Panc1 (cell line): Measurements from ENCODE around the gene OR4N5. TPM values are rescaled to one million over a fixed set of nuclear protein-coding genes. Genes with fewer than 3 reads are reported as not detected.

ENCODE experiments used
- ATAC-seq: fragments of 200-7000 bp; cut with Tn5 transposase; 2 replicates; pipeline ENCODE4 v1.9.1; 2020; ENCODE audit warnings: mild to moderate bottlenecking, moderate library complexity
- BruUV-seq: library from RNA; stranded (reverse); fragments of 400-500 nt; replicated peaks from 2 replicates; lab custom pipeline; 2021; lab: Mats Ljungman, UMichigan
- CTCF ChIA-PET: fragments of 300-600 bp; sonication (Branson Sonifier 250); formaldehyde crosslinking; loops from one replicate; lab custom pipeline; 2022; ENCODE audit warnings: antibody characterized with exemption; lab: Charles Lee
- POLR2A ChIA-PET: fragments of 300-600 bp; sonication (Branson Sonifier 250); formaldehyde crosslinking; loops from one replicate; lab custom pipeline; 2022; ENCODE audit warnings: antibody characterized with exemption; lab: Charles Lee
- DNase-seq: peaks from one replicate; pipeline ENCODE4 v3.0.0-alpha.2; 2010; ENCODE audit warnings: low read depth, low spot score
- H3K27ac ChIP-seq: 2 replicates; pipeline ENCODE4 v1.5.1; 2011; ENCODE audit warnings: mild to moderate bottlenecking, low read length, inconsistent platforms
- H3K27me3 ChIP-seq: fragments of 200-500 bp; sonication (Bioruptor generic); 2 replicates; pipeline ENCODE4 v1.6.0; 2014; ENCODE audit warnings: low read length, inconsistent platforms; ENCODE audit not compliant: control insufficient read depth, insufficient read depth
- H3K36me3 ChIP-seq: fragments of 200-500 bp; sonication (Bioruptor generic); 2 replicates; pipeline ENCODE4 v1.5.1; 2014; ENCODE audit warnings: inconsistent platforms, mild to moderate bottlenecking, low read length, moderate library complexity; ENCODE audit not compliant: control insufficient read depth, insufficient read depth
- H3K4me1 ChIP-seq: 2 replicates; pipeline ENCODE4 v1.5.1; 2011; ENCODE audit warnings: inconsistent platforms, mild to moderate bottlenecking, low read length, moderate library complexity; ENCODE audit not compliant: control insufficient read depth, insufficient read depth
- H3K4me3 ChIP-seq, 2 experiments: 2 replicates each; pipeline ENCODE4 v1.5.1; 2011 to 2012; ENCODE audit warnings: low read depth in 2 of 2, low read length in 2 of 2, mild to moderate bottlenecking in 2 of 2, inconsistent platforms in 1 of 2, moderate library complexity in 1 of 2
- H3K9me3 ChIP-seq: fragments of 200-500 bp; sonication (Bioruptor generic); 2 replicates; pipeline ENCODE4 v1.5.1; 2014; ENCODE audit warnings: low read depth, mild to moderate bottlenecking, inconsistent platforms, low read length, moderate library complexity; ENCODE audit not compliant: control insufficient read depth, insufficient read depth
- POLR2AphosphoS5 ChIP-seq: IDR thresholded peaks from 2 replicates; pipeline ENCODE4 v1.6.1; 2012; ENCODE audit warnings: mild to moderate bottlenecking, low read depth, low read length, moderate library complexity
- SIN3A ChIP-seq: IDR thresholded peaks from 2 replicates; pipeline ENCODE4 v1.6.1; 2012; ENCODE audit warnings: low read depth, mild to moderate bottlenecking, low read length, moderate library complexity, borderline replicate concordance; ENCODE audit not compliant: insufficient read depth
- TCF7L2 ChIP-seq: IDR thresholded peaks from 2 replicates; pipeline ENCODE4 v1.6.1; 2011; ENCODE audit warnings: mild to moderate bottlenecking, low read depth, low read length, inconsistent platforms
- in situ Hi-C: cut with HindIII; loops from 2 replicates; pipeline ENCODE4 v1.10.0; 2016; ENCODE audit warnings: low sequenced_read_pairs, low pct_unique_long_range_greater_than_20kb
- intact Hi-C: fragments of 100-400 bp; cut with micrococcal nuclease; formaldehyde crosslinking; loops from one replicate; pipeline ENCODE4 v1.10.0; 2022; ENCODE audit not compliant: unreplicated experiment
- total RNA-seq: library from RNA; stranded (reverse); gene quantifications from one replicate; pipeline ENCODE4 v1.2.1, GENCODE V29; 2021; ENCODE audit not compliant: unreplicated experiment
- TF ChIP-seq, protein P1 (sequence below): fragments of 450-650 bp; IDR thresholded peaks from 2 replicates; pipeline ENCODE4 v1.5.1; 2017; ENCODE audit warnings: mild to moderate bottlenecking
- TF ChIP-seq, protein P2 (sequence below), 2 experiments: IDR thresholded peaks; 2 replicates each; pipeline ENCODE4 v1.6.1; 2011 to 2012; ENCODE audit warnings: low read depth in 2 of 2, control low read depth in 1 of 2, low read length in 1 of 2, mild to moderate bottlenecking in 1 of 2, moderate library complexity in 1 of 2; ENCODE audit not compliant: insufficient read depth in 1 of 2

OR4N5 gene
- total RNA-seq, 1 experiment from 2014 or later: not detected

DNA sequence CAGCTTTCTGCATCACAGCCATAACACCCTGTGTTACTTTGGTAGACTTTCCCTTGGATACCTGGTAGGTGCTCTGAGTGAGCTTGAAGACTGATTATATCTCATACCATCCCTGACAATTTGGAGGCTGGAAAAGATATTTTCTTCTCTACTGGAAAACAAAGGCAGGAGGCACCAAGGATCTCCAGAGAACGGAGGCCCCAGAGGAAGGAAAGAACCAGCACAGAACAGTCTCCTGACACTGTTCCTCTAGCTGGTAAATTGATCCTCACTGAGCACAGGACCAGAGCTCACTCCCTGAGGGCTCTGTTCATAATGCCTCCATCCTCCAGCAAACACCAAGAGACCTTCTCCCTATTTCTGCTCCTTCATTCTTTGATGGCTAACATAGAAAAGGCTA is 52.0 kb downstream of the OR4N5 start, which contains the start of gene OR11G2:
Gene OR11G2, plus strand, starts transcription at position 301 of the 400 bp plus-strand sequence. CDS start 6,542 bp downstream, outside the sequence.
- Histone ChIP-seq H3K36me3 (no peaks in the 10 kb centered on the region), H3K9me3 (no peaks in the 10 kb centered on the region), H3K27me3 (no peaks in the 10 kb centered on the region), H3K4me1 (no peaks in the 10 kb centered on the region), H3K4me3 (no peak within 1 kb of the TSS), H3K27ac (no peak within 1 kb of the TSS)
- ChIA-PET POLR2A (no interaction called here), CTCF (no interaction called here)
- BruUV-seq: no TSS peak
- in situ Hi-C loops (no loop called here), intact Hi-C loops (no loop called here)
- TF ChIP-seq TCF7L2: no peak
- DNase-seq: no peak
- ATAC-seq: no peak

DNA sequence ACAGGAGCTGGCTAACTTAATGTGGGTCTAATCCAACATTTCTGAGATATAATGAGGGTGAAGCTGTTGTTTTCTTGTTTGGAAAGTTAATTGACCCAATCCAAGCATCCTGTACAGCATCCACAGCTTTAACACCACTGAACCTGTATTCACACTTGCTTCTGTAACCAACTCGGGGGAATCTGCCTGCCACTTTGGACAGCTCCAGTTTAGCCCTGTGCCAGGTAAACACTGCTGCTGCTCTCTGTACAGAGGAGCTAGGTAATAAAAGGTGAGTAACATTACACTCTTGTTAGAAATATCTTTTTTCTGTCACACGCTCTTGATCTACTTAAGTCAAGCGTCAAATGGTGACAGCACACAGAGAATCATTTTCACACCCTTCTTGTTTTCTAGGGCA is 52.8 kb downstream of the OR4N5 start:
- H3K4me3 ChIP-seq: no peak overlapping the region
- ChIA-PET CTCF (no interaction called here), POLR2A (no interaction called here)
- in situ Hi-C loops: no loop called here
- ATAC-seq (no peak), DNase-seq (no peak)
- no TSS peak for BruUV-seq
- intact Hi-C loops: no loop called here
- H3K36me3 ChIP-seq: no peaks in the 10 kb centered on the region
- no peaks in the 10 kb centered on the region for H3K27me3 ChIP-seq
- H3K4me1 ChIP-seq: no peaks in the 10 kb centered on the region
- TF ChIP-seq, protein P1, sequence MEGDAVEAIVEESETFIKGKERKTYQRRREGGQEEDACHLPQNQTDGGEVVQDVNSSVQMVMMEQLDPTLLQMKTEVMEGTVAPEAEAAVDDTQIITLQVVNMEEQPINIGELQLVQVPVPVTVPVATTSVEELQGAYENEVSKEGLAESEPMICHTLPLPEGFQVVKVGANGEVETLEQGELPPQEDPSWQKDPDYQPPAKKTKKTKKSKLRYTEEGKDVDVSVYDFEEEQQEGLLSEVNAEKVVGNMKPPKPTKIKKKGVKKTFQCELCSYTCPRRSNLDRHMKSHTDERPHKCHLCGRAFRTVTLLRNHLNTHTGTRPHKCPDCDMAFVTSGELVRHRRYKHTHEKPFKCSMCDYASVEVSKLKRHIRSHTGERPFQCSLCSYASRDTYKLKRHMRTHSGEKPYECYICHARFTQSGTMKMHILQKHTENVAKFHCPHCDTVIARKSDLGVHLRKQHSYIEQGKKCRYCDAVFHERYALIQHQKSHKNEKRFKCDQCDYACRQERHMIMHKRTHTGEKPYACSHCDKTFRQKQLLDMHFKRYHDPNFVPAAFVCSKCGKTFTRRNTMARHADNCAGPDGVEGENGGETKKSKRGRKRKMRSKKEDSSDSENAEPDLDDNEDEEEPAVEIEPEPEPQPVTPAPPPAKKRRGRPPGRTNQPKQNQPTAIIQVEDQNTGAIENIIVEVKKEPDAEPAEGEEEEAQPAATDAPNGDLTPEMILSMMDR: no peak
- TF ChIP-seq TCF7L2 (no peak), POLR2AphosphoS5 (no peak), SIN3A (no peak)
- TF ChIP-seq, protein P2, sequence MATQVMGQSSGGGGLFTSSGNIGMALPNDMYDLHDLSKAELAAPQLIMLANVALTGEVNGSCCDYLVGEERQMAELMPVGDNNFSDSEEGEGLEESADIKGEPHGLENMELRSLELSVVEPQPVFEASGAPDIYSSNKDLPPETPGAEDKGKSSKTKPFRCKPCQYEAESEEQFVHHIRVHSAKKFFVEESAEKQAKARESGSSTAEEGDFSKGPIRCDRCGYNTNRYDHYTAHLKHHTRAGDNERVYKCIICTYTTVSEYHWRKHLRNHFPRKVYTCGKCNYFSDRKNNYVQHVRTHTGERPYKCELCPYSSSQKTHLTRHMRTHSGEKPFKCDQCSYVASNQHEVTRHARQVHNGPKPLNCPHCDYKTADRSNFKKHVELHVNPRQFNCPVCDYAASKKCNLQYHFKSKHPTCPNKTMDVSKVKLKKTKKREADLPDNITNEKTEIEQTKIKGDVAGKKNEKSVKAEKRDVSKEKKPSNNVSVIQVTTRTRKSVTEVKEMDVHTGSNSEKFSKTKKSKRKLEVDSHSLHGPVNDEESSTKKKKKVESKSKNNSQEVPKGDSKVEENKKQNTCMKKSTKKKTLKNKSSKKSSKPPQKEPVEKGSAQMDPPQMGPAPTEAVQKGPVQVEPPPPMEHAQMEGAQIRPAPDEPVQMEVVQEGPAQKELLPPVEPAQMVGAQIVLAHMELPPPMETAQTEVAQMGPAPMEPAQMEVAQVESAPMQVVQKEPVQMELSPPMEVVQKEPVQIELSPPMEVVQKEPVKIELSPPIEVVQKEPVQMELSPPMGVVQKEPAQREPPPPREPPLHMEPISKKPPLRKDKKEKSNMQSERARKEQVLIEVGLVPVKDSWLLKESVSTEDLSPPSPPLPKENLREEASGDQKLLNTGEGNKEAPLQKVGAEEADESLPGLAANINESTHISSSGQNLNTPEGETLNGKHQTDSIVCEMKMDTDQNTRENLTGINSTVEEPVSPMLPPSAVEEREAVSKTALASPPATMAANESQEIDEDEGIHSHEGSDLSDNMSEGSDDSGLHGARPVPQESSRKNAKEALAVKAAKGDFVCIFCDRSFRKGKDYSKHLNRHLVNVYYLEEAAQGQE (IDR thresholded peaks at IDR 0.05; ENCODE audit: insufficient read depth in 1 of 2, low read depth in 2 of 2, low read length in 1 of 2): no peak
- H3K9me3 ChIP-seq: no peaks in the 10 kb centered on the region
- H3K27ac ChIP-seq: no peak overlapping the region

DNA sequence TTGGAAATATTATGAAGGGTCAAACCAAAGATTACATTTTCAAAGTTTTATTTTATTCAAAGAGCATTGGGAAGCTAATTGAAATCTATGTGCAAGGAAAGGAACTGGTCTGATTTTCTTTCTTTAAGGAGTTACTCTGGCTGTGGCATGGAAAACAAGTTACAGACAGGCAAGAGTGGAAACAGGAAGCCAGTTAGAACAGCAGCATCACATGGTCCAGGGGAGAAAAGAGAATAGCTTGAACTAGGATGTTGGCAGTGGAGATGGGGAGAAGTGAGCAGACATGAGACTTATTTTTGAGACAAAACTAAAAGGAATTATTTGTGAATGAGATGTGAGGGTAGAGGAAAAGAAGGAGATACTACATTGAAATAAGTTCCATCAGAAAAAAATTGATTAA is 55.5 kb downstream of the OR4N5 start:
- Histone ChIP-seq H3K4me3 (no peak overlapping the region), H3K36me3 (no peaks in the 10 kb centered on the region), H3K9me3 (no peaks in the 10 kb centered on the region), H3K4me1 (no peaks in the 10 kb centered on the region), H3K27ac (no peak overlapping the region), H3K27me3 (no peaks in the 10 kb centered on the region)
- ChIA-PET CTCF (no interaction called here), POLR2A (no interaction called here)
- BruUV-seq: no TSS peak
- TF ChIP-seq, protein P2 (IDR thresholded peaks at IDR 0.05; ENCODE audit: insufficient read depth in 1 of 2, low read depth in 2 of 2, low read length in 1 of 2): no peak
- no peak for TF ChIP-seq TCF7L2
- no peak for TF ChIP-seq POLR2AphosphoS5
- TF ChIP-seq SIN3A: no peak
- TF ChIP-seq, protein P1: no peak
- intact Hi-C loops (no loop called here), in situ Hi-C loops (no loop called here)
- ATAC-seq (no peak), DNase-seq (no peak)
